A549 (cell line): ENCODE results near the gene RUNDC3A. TPM values are rescaled to one million over a fixed set of nuclear protein-coding genes. Genes with fewer than 3 reads are reported as not detected.

ENCODE experiments used
- ATAC-seq, 2 experiments: fragments of 200-7000 bp in 1 of 2; fragments of >200 bp in 1 of 2; cut with Nextera tagmentation in 1 of 2; cut with Tn5 transposase in 1 of 2; 3 replicates each; pipeline versions ENCODE4 v1.8.0 to v1.9.1; 2018 to 2020; ENCODE audit warnings: mild to moderate bottlenecking in 1 of 2, moderate library complexity in 1 of 2
- CTCF ChIA-PET: fragments of 300-600 bp; sonication (Branson Sonifier 250); formaldehyde crosslinking; extraction: SDS; loops from one replicate; lab custom pipeline; 2021; ENCODE audit warnings: antibody characterized with exemption, inconsistent platforms; lab: Yijun Ruan, JAX
- POLR2A ChIA-PET: fragments of 350-600 bp; formaldehyde crosslinking; extraction: SDS; loops from one replicate; lab custom pipeline; 2021; ENCODE audit warnings: antibody characterized with exemption, inconsistent platforms; lab: Yijun Ruan, JAX
- DNase-seq, 2 experiments: peaks; one replicate each; pipeline versions ENCODE4 v3.0.0 to v3.0.0-alpha.2; 2011 to 2016; ENCODE audit warnings: low read depth in 1 of 2, low spot score in 1 of 2
- FAIRE-seq: peaks from 2 replicates; lab custom pipeline; 2011; peaks lifted over from hg19 to GRCh38; lab: Jason Lieb, UNC
- H3K27ac ChIP-seq, 2 experiments: fragments of >200 bp; sonication (Bioruptor Twin); formaldehyde crosslinking; 3 replicates each; pipeline ENCODE4 v1.5.1; 2016 to 2017
- H3K4me1 ChIP-seq: fragments of >200 bp; sonication (Bioruptor Twin); formaldehyde crosslinking; 3 replicates; pipeline ENCODE4 v1.6.1; 2016
- H3K4me2 ChIP-seq: fragments of >200 bp; sonication (Bioruptor Twin); formaldehyde crosslinking; 3 replicates; pipeline ENCODE4 v1.6.1; 2016
- H3K4me3 ChIP-seq: fragments of >200 bp; sonication (Bioruptor Twin); formaldehyde crosslinking; 3 replicates; pipeline ENCODE4 v1.5.1; 2016
- H3K9me3 ChIP-seq: fragments of >200 bp; sonication (Bioruptor Twin); formaldehyde crosslinking; 3 replicates; pipeline ENCODE4 v1.6.1; 2016
- BHLHE40 ChIP-seq: IDR thresholded peaks from 2 replicates; pipeline ENCODE4 v1.6.1; 2012; ENCODE audit warnings: low read depth, low read length, inconsistent platforms
- CBX8 ChIP-seq: fragments of 200-600 bp; sonication (generic); IDR thresholded peaks from 2 replicates; pipeline ENCODE4 v1.6.1; 2016
- EP300 ChIP-seq, 2 experiments: fragments of >200 bp; sonication (Bioruptor Twin); formaldehyde crosslinking; IDR thresholded peaks; 2 replicates in 1 of 2; 3 replicates in 1 of 2; pipeline ENCODE4 v1.6.1; 2016 to 2017
- ESRRA ChIP-seq: fragments of 150-350 bp; IDR thresholded peaks from 2 replicates; pipeline ENCODE4 v1.6.1; 2014; ENCODE audit warnings: mild to moderate bottlenecking, low read length, borderline replicate concordance
- FOXS1 ChIP-seq: fragments of 250-450 bp; sonication (Bioruptor Pico); IDR thresholded peaks from 2 replicates; pipeline ENCODE4 v1.5.0; 2020; ENCODE audit warnings: mild to moderate bottlenecking, moderate library complexity
- HOXB13 ChIP-seq: fragments of 250-450 bp; sonication (Bioruptor Pico); IDR thresholded peaks from 2 replicates; pipeline ENCODE4 v1.5.0; 2020; ENCODE audit warnings: low read depth, mild to moderate bottlenecking, moderate library complexity
- JUN ChIP-seq, 2 experiments: fragments of >200 bp; sonication (Bioruptor Twin); formaldehyde crosslinking; IDR thresholded peaks; 2 replicates in 1 of 2; 3 replicates in 1 of 2; pipeline ENCODE4 v1.6.1; 2016 to 2017
- KDM5A ChIP-seq: fragments of 200-600 bp; sonication (generic); IDR thresholded peaks from 2 replicates; pipeline ENCODE4 v1.6.1; 2016; ENCODE audit warnings: antibody characterized with exemption, mild to moderate bottlenecking
- MAFK ChIP-seq: fragments of 450-650 bp; IDR thresholded peaks from 2 replicates; pipeline ENCODE4 v1.6.1; 2014; ENCODE audit not compliant: partially characterized antibody
- MAZ ChIP-seq: fragments of 150-350 bp; IDR thresholded peaks from 2 replicates; pipeline ENCODE4 v1.6.1; 2014; ENCODE audit warnings: antibody characterized with exemption, low read depth, low read length, borderline replicate concordance
- MYC ChIP-seq: IDR thresholded peaks from 2 replicates; pipeline ENCODE4 v1.6.1; 2012; ENCODE audit warnings: mild to moderate bottlenecking, inconsistent platforms, low read length, improper control_type of control experiment, borderline replicate concordance
- NR3C1 ChIP-seq: fragments of >200 bp; sonication (Bioruptor Twin); formaldehyde crosslinking; IDR thresholded peaks from 3 replicates; pipeline ENCODE4 v1.6.1; 2017
- PHF8 ChIP-seq: fragments of 200-600 bp; sonication (generic); IDR thresholded peaks from 2 replicates; pipeline ENCODE4 v1.6.1; 2016; ENCODE audit warnings: low read depth, mild to moderate bottlenecking, antibody characterized with exemption, moderate library complexity, borderline replicate concordance
- POLR2AphosphoS2 ChIP-seq: conservative IDR thresholded peaks from 2 replicates; pipeline ENCODE4 v1.6.1; 2012; ENCODE audit warnings: low read length, improper control_type of control experiment, inconsistent platforms
- RNF2 ChIP-seq: fragments of 200-600 bp; sonication (generic); IDR thresholded peaks from 2 replicates; pipeline ENCODE4 v1.6.1; 2016; ENCODE audit warnings: low read depth, mild to moderate bottlenecking, antibody characterized with exemption, moderate library complexity, borderline replicate concordance
- SMC3 ChIP-seq: fragments of >200 bp; sonication (Bioruptor Twin); formaldehyde crosslinking; IDR thresholded peaks from 3 replicates; pipeline ENCODE4 v1.6.1; 2018; ENCODE audit warnings: inconsistent platforms
- SREBF2 ChIP-seq: fragments of 450-650 bp; IDR thresholded peaks from 2 replicates; pipeline ENCODE4 v1.6.1; 2014; ENCODE audit warnings: mild to moderate bottlenecking, moderate library complexity
- TFCP2L1 ChIP-seq: fragments of 250-450 bp; sonication (Bioruptor Pico); IDR thresholded peaks from 2 replicates; pipeline ENCODE4 v1.5.0; 2021; ENCODE audit warnings: mild to moderate bottlenecking
- TP53 ChIP-seq: fragments of 250-450 bp; sonication (Bioruptor Pico); IDR thresholded peaks from 2 replicates; pipeline ENCODE4 v1.5.0; 2021; ENCODE audit warnings: mild to moderate bottlenecking, moderate library complexity
- ZC3H11A ChIP-seq: fragments of 450-650 bp; IDR thresholded peaks from 2 replicates; pipeline ENCODE4 v1.6.1; 2014; ENCODE audit warnings: antibody characterized with exemption, mild to moderate bottlenecking
- ZFP36 ChIP-seq: fragments of 450-650 bp; IDR thresholded peaks from 2 replicates; pipeline ENCODE4 v1.6.1; 2014; ENCODE audit warnings: borderline replicate concordance; ENCODE audit not compliant: partially characterized antibody
- ZSCAN20 ChIP-seq: fragments of 250-450 bp; sonication (Bioruptor Pico); IDR thresholded peaks from 2 replicates; pipeline ENCODE4 v1.8.0; 2022; ENCODE audit warnings: mild to moderate bottlenecking, moderate library complexity
- WGBS: methylation state at CpG from one replicate; pipeline ENCODE4 v1.1.6; 2017; ENCODE audit errors: missing lambda C conversion rate; 5-methylcytosine and 5-hydroxymethylcytosine counted together
- polyA plus RNA-seq, 4 experiments: library from polyadenylated mRNA; depleted of rRNA in 3 of 4; stranded (reverse); fragments of >200 nt; fragmentation: RNase III in 1 of 4; extraction: RNeasy Plus Mini Kit Qiagen cat#74134 plus additional on column Dnase treatment in 1 of 4; gene quantifications; 2 replicates in 3 of 4; 3 replicates in 1 of 4; pipeline ENCODE4 v1.2.3, GENCODE V29; 2011 to 2017
- TF ChIP-seq, protein P1 (sequence below): fragments of >200 bp; sonication (Bioruptor Twin); formaldehyde crosslinking; IDR thresholded peaks from 2 replicates; pipeline ENCODE4 v1.6.1; 2016
- TF ChIP-seq, protein P2 (sequence below): fragments of 250-450 bp; sonication (Bioruptor Pico); IDR thresholded peaks from 2 replicates; pipeline ENCODE4 v1.5.0; 2021; ENCODE audit warnings: mild to moderate bottlenecking, moderate library complexity, borderline replicate concordance

The RUNDC3A gene
- polyA plus RNA-seq, 2 of the 4 experiments (the other 2 are of a cell fraction), result 0.45 to 0.48 TPM

DNA sequence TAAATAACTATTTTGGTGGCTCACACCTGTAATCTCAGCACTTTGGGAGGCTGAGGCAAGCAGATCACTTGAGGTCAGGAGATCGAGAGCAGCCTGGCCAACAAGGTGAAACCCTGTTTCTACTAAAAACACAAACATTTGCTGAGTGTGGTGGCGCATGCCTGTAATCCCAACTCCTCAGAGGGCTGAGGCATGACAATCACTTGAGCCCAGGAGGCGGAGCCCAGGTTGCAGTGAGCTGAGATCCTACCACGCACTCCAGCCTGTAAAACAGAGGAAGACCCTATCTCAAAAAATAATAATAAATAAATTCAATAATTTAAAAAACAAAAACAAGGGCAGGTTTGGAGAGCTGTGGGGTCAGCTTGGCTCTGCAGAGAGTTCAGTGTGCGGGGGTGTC, 34.8 kb upstream of the RUNDC3A start (continued):
- TF ChIP-seq, protein P1, sequence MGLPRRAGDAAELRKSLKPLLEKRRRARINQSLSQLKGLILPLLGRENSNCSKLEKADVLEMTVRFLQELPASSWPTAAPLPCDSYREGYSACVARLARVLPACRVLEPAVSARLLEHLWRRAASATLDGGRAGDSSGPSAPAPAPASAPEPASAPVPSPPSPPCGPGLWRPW, result no peak
- TF ChIP-seq NR3C1 (no peak), MAFK (no peak), JUN (IDR thresholded peaks at IDR 0.05) (no peak)

DNA sequence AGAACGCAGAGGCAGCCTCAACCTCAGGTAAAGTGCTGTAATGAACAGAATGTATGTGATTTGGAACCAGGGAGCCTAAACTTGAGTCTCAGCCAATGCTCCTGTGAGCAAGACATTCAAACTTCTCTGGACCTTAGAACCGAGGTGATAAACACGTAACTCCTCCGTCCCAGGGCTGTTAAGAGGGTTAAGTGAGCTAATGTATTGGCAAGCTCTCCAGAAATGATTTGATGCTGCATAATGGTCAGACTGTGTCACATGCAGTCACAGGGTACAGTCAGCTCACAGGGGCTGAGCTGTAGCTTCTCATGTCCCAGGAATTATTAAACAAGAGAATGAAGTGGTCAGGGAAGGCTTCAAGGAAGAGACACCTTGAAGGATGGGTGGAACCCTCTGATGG, 30.4 kb upstream of the RUNDC3A start:
- FAIRE-seq (no peak), ATAC-seq (no peak), DNase-seq (no peak)
- Histone ChIP-seq H3K9me3 (no peaks in the 10 kb centered on the region), H3K27ac (no peak overlapping the region), H3K4me2 (no peak overlapping the region), H3K4me1 (peaks cover 6% of the 10 kb centered on the region; the same call in 1 of the 3 replicates), H3K4me3 (no peak overlapping the region)
- WGBS, result 78% methylated on average over 4 of the region's 4 CpGs
- TF ChIP-seq HOXB13 (CRISPR knock-in tag) (no peak), MAZ (no peak), ESRRA (no peak), BHLHE40 (no peak), ZC3H11A (no peak), ZSCAN20 (no peak), FOXS1 (CRISPR knock-in tag) (no peak), EP300 (IDR thresholded peaks at IDR 0.05) (no peak), NR3C1 (no peak), ZFP36 (no peak), CBX8 (no peak), PHF8 (no peak)
- TF ChIP-seq, protein P2, sequence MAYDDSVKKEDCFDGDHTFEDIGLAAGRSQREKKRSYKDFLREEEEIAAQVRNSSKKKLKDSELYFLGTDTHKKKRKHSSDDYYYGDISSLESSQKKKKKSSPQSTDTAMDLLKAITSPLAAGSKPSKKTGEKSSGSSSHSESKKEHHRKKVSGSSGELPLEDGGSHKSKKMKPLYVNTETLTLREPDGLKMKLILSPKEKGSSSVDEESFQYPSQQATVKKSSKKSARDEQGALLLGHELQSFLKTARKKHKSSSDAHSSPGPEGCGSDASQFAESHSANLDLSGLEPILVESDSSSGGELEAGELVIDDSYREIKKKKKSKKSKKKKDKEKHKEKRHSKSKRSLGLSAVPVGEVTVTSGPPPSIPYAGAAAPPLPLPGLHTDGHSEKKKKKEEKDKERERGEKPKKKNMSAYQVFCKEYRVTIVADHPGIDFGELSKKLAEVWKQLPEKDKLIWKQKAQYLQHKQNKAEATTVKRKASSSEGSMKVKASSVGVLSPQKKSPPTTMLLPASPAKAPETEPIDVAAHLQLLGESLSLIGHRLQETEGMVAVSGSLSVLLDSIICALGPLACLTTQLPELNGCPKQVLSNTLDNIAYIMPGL, result no peak
- ChIA-PET POLR2A (no interaction called here), CTCF (interaction anchor here (0.6 to 0.8 kb wide), 2 partner anchors 34 to 67 kb away, joined by 3 read pairs; no protein-coding TSS in a partner anchor)

DNA sequence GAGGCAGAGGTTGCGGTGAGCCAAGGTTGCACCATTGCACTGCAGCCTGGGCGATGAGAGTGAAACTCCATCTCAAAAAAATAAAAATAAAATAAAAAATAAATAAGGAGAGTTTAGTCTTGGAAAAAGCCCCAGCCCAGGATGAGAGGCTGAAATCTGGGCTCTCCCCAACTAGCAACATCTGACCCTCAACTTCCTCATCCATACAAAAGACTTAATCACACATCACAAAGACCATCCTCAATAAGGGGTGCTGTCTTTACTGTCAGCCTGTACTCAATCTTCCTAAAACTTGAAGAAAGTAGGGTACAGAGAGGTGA, 29.1 kb upstream of the RUNDC3A start:
- no peak for TF ChIP-seq MYC
- TF ChIP-seq KDM5A, result no peak
- no peak for TF ChIP-seq SMC3
- no peak for TF ChIP-seq ZFP36
- no peak for TF ChIP-seq RNF2
- TF ChIP-seq HOXB13 (CRISPR knock-in tag), result no peak
- TF ChIP-seq TFCP2L1 (CRISPR knock-in tag), result no peak
- no peak for TF ChIP-seq POLR2AphosphoS2
- TF ChIP-seq SREBF2, result no peak
- TF ChIP-seq TP53 (CRISPR knock-in tag), result no peak
- TF ChIP-seq, all 56 proteins: peak for 0
- Histone ChIP-seq H3K4me3 (no peak overlapping the region), H3K4me1 (peaks cover 6% of the 10 kb centered on the region; the same call in 1 of the 3 replicates), H3K9me3 (no peaks in the 10 kb centered on the region), H3K27ac (no peak overlapping the region), H3K4me2 (no peak overlapping the region)
- ChIA-PET CTCF (interaction anchor here (1.0 to 2.7 kb wide), 5 partner anchors 9 to 254 kb away, joined by 3 to 10 read pairs (median 3); partner anchors contain the start of gene SLC4A1), POLR2A (no interaction called here)
- no peak for DNase-seq
- FAIRE-seq, result no peak
- WGBS, result 81% methylated on average over 2 of the region's 2 CpGs
- no peak for ATAC-seq
